ENCODE results near the gene OR6B1. TPM values are rescaled to one million over a fixed set of nuclear protein-coding genes. Genes with fewer than 3 reads are reported as not detected.
"Not testable (repeated sequence)": the region's sequence is repeated elsewhere in the genome, so short reads cannot be mapped to it uniquely, and the experiment has no call there.

The OR6B1 gene
- polyA plus RNA-seq, 1 donor (not counting 4 experiments of a cell fraction or from before 2014, with no cell fraction given) = not detected

DNA sequence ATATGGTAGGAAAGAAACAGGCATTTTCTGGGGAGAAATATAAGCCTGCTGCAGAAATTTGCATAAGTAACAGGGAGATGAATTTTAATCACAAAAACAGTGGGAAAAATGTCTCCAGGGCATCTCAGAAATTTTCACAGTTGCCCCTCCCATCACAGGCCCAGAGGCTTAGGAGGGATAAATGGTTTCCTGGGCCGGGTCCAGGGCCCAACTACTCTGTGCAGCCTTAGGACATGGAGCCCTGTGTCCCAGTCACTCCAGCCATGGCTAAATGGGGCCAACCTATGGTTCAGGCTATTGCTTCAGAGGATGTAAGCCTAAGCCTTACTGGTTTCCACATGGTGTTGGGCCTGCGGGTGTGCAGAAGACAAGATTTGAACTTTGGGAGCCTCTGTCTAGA, 9.2 kb downstream of the OR6B1 start:
- Histone ChIP-seq H3K4me2 (ENCODE audit: control insufficient read depth, extremely low read depth, insufficient read depth, low read depth, low read length) (no peak overlapping the region), H3K27ac (ENCODE audit: control insufficient read depth, insufficient read depth, low read length) (no peak overlapping the region), H3K36me3 (ENCODE audit: control insufficient read depth in 2 of 2, extremely low read depth in 1 of 2, insufficient read depth in 2 of 2, low read length in 2 of 2) (no peaks in the 10 kb centered on the region), H3K4me1 (ENCODE audit: control insufficient read depth, extremely low read depth, insufficient read depth, low read length) (no peaks in the 10 kb centered on the region), H3K4me3 (ENCODE audit: control insufficient read depth in 2 of 3, extremely low read depth in 1 of 3, insufficient read depth in 2 of 3, low read depth in 1 of 3, low read length in 3 of 3) (no peak overlapping the region), H3K9me1 (ENCODE audit: control insufficient read depth, extremely low read depth, insufficient read depth, low read length) (no peaks in the 10 kb centered on the region), H2AFZ (ENCODE audit: control insufficient read depth, low read length) (no peak overlapping the region), H3K27me3 (ENCODE audit: control insufficient read depth, extremely low read depth, insufficient read depth, low read length) (no peaks in the 10 kb centered on the region), H4K20me1 (ENCODE audit: control insufficient read depth, extremely low read depth, insufficient read depth, low read length) (no peaks in the 10 kb centered on the region), H3K9ac (ENCODE audit: control insufficient read depth, extremely low read depth, insufficient read depth, low read length) (no peak overlapping the region), H3K79me2 (ENCODE audit: control insufficient read depth, insufficient read depth, low read length) (no peaks in the 10 kb centered on the region), H3K9me3 (ENCODE audit: control insufficient read depth, low read depth, low read length) (no peaks in the 10 kb centered on the region)
- TF ChIP-seq EZH2 (IDR thresholded peaks at IDR 0.05; ENCODE audit: low read length) = no peak
- TF ChIP-seq, protein P1, sequence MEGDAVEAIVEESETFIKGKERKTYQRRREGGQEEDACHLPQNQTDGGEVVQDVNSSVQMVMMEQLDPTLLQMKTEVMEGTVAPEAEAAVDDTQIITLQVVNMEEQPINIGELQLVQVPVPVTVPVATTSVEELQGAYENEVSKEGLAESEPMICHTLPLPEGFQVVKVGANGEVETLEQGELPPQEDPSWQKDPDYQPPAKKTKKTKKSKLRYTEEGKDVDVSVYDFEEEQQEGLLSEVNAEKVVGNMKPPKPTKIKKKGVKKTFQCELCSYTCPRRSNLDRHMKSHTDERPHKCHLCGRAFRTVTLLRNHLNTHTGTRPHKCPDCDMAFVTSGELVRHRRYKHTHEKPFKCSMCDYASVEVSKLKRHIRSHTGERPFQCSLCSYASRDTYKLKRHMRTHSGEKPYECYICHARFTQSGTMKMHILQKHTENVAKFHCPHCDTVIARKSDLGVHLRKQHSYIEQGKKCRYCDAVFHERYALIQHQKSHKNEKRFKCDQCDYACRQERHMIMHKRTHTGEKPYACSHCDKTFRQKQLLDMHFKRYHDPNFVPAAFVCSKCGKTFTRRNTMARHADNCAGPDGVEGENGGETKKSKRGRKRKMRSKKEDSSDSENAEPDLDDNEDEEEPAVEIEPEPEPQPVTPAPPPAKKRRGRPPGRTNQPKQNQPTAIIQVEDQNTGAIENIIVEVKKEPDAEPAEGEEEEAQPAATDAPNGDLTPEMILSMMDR (optimal IDR thresholded peaks at IDR 0.05 in 1 of 3, IDR thresholded peaks at IDR 0.05 in 1 of 3, conservative IDR thresholded peaks at IDR 0.05 in 1 of 3; ENCODE audit: extremely low read depth in 1 of 3, insufficient read depth in 2 of 3, low read length in 3 of 3) = no peak
- DNase-seq (ENCODE audit: low read depth, low spot score) = no peak
- no peak for FAIRE-seq
- dilution Hi-C loops (cut with MboI; ENCODE audit: extremely low pct_ligation_motif_present, low sequenced_read_pairs) = no loop called here

DNA sequence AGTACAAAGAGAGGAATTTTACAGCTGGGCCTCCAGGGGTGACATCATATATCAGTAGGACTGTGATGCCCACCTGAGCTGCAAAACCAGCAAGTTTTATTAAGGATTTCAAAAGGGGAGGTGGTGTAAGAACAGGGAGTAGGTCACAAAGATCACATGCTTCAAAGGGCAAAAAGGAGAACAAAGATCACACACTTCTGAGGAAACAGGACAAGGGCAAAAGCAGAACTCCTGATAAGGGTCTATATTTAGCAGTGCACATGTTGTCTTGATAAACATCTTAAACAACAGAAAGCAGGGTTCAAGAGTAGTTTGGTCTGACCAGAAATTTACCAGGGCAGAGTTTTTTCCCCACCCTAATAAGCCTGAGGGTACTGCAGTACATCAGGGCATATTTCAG, 9.9 kb downstream of the OR6B1 start:
- H3K79me2 ChIP-seq (ENCODE audit: control insufficient read depth, insufficient read depth, low read length); H3K27me3 ChIP-seq (ENCODE audit: control insufficient read depth, extremely low read depth, insufficient read depth, low read length); H3K27ac ChIP-seq (ENCODE audit: control insufficient read depth, insufficient read depth, low read length); H3K9me3 ChIP-seq (ENCODE audit: control insufficient read depth, low read depth, low read length); DNase-seq (ENCODE audit: low read depth, low spot score); H3K9ac ChIP-seq (ENCODE audit: control insufficient read depth, extremely low read depth, insufficient read depth, low read length); H3K36me3 ChIP-seq (ENCODE audit: control insufficient read depth in 2 of 2, extremely low read depth in 1 of 2, insufficient read depth in 2 of 2, low read length in 2 of 2); FAIRE-seq; H3K9me1 ChIP-seq (ENCODE audit: control insufficient read depth, extremely low read depth, insufficient read depth, low read length); H4K20me1 ChIP-seq (ENCODE audit: control insufficient read depth, extremely low read depth, insufficient read depth, low read length); H3K4me3 ChIP-seq (ENCODE audit: control insufficient read depth in 2 of 3, extremely low read depth in 1 of 3, insufficient read depth in 2 of 3, low read depth in 1 of 3, low read length in 3 of 3); H3K4me2 ChIP-seq (ENCODE audit: control insufficient read depth, extremely low read depth, insufficient read depth, low read depth, low read length); dilution Hi-C loops (cut with MboI; ENCODE audit: extremely low pct_ligation_motif_present, low sequenced_read_pairs); H3K4me1 ChIP-seq (ENCODE audit: control insufficient read depth, extremely low read depth, insufficient read depth, low read length); H2AFZ ChIP-seq (ENCODE audit: control insufficient read depth, low read length): not testable (repeated sequence)

DNA sequence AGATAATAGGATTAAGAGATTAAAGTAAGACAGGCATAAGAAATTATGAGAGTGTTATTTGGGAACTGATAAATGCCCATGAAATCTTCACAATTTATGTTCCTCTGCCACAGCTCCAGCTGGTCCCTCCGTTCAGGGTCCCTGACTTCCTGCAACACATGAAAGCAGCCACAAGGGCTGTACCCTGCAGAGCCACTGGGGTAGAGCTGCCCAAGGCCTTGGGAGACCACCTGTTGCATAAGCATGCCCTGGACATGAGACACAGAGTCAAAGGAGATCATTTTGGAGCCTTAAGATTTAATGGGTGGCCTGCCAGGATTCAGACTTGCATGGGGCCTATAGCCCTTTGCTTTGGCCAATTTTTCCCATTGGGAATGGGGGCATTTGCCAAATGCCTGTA, 10.7 kb downstream of the OR6B1 start:
- H3K36me3 ChIP-seq (ENCODE audit: control insufficient read depth in 2 of 2, extremely low read depth in 1 of 2, insufficient read depth in 2 of 2, low read length in 2 of 2); H3K4me3 ChIP-seq (ENCODE audit: control insufficient read depth in 2 of 3, extremely low read depth in 1 of 3, insufficient read depth in 2 of 3, low read depth in 1 of 3, low read length in 3 of 3); H3K9me1 ChIP-seq (ENCODE audit: control insufficient read depth, extremely low read depth, insufficient read depth, low read length); H3K27me3 ChIP-seq (ENCODE audit: control insufficient read depth, extremely low read depth, insufficient read depth, low read length); H3K9ac ChIP-seq (ENCODE audit: control insufficient read depth, extremely low read depth, insufficient read depth, low read length); H4K20me1 ChIP-seq (ENCODE audit: control insufficient read depth, extremely low read depth, insufficient read depth, low read length); H3K9me3 ChIP-seq (ENCODE audit: control insufficient read depth, low read depth, low read length); H3K4me1 ChIP-seq (ENCODE audit: control insufficient read depth, extremely low read depth, insufficient read depth, low read length); H2AFZ ChIP-seq (ENCODE audit: control insufficient read depth, low read length); H3K27ac ChIP-seq (ENCODE audit: control insufficient read depth, insufficient read depth, low read length); H3K79me2 ChIP-seq (ENCODE audit: control insufficient read depth, insufficient read depth, low read length); FAIRE-seq; DNase-seq (ENCODE audit: low read depth, low spot score); dilution Hi-C loops (cut with MboI; ENCODE audit: extremely low pct_ligation_motif_present, low sequenced_read_pairs); H3K4me2 ChIP-seq (ENCODE audit: control insufficient read depth, extremely low read depth, insufficient read depth, low read depth, low read length): not testable (repeated sequence)

All from keratinocyte (primary cell).